SH-SY5Y (cell line): ENCODE data around the gene MAS1.

Experiments used
- GATA2 ChIP-seq: IDR thresholded peaks from 2 replicates; pipeline ENCODE4 v1.6.1; 2011; ENCODE audit warnings: mild to moderate bottlenecking, low read depth, low read length
- GATA3 ChIP-seq: IDR thresholded peaks from 2 replicates; pipeline ENCODE4 v1.6.1; 2011; ENCODE audit warnings: low read depth, mild to moderate bottlenecking, low read length, moderate library complexity

DNA sequence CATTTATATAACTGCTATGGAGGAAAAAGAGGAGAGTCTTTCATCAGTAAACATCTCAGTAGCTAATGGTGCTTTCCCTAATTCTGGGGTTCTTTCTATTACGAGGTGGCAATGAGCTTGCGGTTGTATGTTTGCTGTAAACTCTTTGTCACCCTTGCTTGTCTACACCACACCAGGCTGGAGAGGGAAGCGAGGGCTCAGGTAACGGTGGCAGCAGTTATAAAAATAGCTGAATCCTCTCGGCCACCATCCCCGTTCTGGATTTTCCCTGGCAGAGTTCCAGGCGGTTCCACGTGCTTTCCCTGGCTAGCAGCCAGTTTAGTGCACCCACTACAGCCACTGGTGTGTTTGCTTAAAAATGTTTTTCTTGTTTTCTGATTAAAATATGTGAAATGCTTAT, 39.0 kb downstream of the MAS1 start:
- no peak for TF ChIP-seq GATA2
- TF ChIP-seq GATA3, result no peak
